Eye (tissue), 1 donor: ENCODE data around the gene LRRC9.
"Not testable (repeated sequence)": the region's sequence is repeated elsewhere in the genome, so short reads cannot be mapped to it uniquely, and the experiment has no call there.

Experiments used
- DNase-seq: peaks from one replicate; pipeline ENCODE4 v3.0.0-alpha.2; 2015

LRRC9 gene

DNA sequence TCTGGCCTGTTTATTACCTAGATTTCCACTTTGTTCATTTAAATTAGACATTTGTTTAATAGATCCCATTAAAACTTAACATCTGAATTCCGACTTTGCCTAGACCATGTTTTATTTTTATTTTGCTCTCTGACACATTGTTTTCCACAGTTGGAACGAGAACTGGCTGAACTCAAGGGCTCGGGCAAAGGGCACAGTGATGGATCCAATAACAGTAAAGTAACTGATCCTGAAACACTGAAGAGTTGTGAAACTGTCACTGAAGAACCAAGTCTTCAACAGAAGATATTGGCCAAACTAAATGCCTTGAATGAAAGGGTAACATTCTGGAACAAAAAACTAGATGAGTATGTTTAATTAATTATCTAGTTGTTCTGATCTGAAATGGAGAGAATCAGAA lies 39.7 kb downstream of the LRRC9 start:
- no peak for DNase-seq

DNA sequence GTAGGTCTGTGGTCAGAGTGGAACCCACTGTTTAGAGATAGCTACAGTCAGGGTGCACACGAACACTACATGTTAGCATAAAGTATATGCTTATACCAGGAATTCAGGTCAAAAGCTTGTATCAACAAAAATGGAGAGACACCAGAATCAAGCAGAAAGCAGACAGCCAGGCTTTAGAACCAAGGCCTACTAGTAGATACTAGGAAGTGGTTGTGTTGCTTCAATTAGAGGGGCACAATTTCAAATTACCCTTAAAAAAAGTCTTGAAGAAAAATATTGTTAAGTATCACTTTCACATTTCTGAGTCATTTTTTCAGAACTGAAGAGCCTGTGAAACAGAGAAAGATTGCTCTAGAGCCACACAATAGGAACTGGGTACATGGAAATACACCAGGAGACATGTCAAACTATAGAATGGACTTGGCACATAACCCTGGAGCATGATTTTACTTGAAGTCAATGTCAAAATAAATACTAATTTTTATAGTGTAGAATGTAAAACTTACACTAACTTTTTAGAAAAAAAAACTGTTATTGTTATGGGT lies 41.6 kb downstream of the LRRC9 start:
- no peak for DNase-seq

- no peak for DNase-seq
Observed at GRCh38 chr14:59964251-59965007, 44.5 kb downstream of the LRRC9 start.

DNA sequence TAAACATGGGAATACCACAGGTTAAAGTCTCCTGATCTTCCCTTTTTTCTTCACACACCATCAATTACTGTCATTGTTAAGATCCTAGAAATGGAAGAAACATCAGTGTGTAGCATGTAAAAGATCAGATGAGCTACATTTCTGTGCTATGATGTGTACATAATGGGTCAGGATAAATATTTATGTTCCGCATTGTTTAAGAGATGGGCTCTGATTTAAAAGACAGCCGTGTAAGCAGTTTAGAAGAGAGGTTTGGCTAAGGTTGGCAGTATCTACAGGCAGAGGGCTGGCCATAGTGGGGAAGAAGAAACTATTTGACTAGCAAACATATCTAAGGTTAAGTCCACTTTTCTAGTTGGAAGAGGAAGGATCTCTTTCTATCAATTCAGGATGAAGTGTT lies 49.4 kb downstream of the LRRC9 start:
- no peak for DNase-seq

- no peak for DNase-seq
Observed at GRCh38 chr14:59981564-59981963, 61.6 kb downstream of the LRRC9 start.

DNA sequence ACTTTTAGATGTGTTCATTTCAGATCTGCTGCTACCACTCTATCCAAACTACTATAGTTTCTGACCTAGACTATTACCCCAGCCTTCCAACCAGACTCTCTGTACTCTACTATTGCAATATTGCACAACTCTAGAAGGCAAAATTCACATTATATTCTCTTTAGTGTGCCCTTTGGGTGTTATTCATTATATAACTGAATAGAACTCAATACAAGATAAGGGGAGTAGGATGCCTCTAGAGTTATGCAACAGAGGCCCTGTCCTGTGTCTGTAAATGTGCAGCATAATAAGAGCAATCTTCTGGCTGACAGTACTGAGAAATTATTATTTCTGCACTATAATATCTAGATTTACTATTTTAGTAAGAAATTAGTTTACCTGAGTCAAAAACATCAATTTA lies 63.1 kb downstream of the LRRC9 start:
- no peak for DNase-seq

GRCh38 chr14:59986556-59987059 lies 66.7 kb downstream of the LRRC9 start:
- DNase-seq: no peak

- DNase-seq: no peak
Observed at GRCh38 chr14:59997449-59997848, 77.5 kb downstream of the LRRC9 start.

GRCh38 chr14:59997966-59998365 lies 78.0 kb downstream of the LRRC9 start:
- no peak for DNase-seq

DNA sequence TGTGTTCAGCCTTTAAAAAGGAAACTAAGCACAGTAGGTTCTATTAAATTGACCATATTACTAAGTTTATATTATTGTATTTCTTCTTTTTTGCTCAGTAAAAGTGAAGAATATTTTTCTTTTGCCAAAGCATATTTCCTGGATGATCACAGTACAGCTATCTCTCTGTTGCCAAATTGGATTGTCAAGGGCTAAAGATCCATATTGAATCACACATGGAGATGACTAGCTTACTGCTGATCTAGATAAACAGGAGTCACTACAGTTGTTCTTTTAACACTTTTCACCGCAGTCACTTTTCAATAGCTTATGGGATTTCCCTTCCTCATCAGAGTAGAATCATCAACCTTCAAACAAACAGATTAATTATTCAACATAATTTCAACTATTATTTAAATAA lies 78.6 kb downstream of the LRRC9 start:
- DNase-seq: no peak

- peak; percentile 6 for DNase-seq
Observed at GRCh38 chr14:60002819-60003492, 83.0 kb downstream of the LRRC9 start.

GRCh38 chr14:60003991-60004390 lies 84.0 kb downstream of the LRRC9 start:
- DNase-seq: no peak

GRCh38 chr14:60008042-60008441 lies 88.1 kb downstream of the LRRC9 start:
- no peak for DNase-seq

GRCh38 chr14:60010263-60010662 lies 90.3 kb downstream of the LRRC9 start:
- not testable (repeated sequence) for DNase-seq

GRCh38 chr14:60014402-60014801 lies 94.5 kb downstream of the LRRC9 start:
- no peak for DNase-seq

DNA sequence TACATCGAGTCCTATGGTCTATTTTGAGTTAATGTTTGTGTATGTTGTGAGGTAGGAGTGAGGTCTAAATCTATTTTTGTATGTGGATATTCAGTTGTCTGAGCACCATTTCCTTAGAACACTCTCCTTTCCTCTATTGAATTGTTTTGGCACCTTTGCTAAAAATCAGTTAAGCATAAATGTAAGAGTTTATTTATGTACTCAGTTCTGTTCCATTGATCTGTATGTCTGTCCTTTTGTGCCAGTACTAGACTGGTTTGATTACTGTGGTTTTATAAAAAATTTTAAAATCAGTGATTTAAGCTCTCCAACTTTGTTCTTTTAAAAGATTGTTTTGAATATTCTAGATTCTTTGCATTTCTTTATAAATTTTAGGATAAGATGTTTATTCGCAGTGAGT lies 101.7 kb downstream of the LRRC9 start:
- DNase-seq: no peak

- no peak for DNase-seq
Observed at GRCh38 chr14:60025571-60025970, 105.6 kb downstream of the LRRC9 start.

DNA sequence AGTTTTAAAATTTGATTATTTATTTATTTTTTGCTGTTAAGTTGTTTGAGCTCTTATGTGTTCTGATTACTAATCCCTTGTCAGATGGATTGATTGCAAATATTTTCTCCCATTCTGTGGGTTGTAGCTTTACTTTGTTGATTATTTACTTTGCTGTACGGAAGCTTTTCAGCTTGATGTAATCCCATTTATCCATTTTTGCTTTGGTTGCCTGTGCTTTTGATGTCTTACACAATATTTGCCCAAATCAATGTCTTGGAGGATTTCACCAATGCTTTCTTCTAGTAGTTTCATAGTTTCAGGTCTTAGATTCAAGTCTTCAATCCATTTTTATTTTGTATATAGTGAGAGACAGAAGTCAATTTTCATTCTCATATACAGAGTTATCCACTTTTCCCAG lies 115.2 kb downstream of the LRRC9 start:
- no peak for DNase-seq

GRCh38 chr14:60047976-60048375 lies 128.0 kb downstream of the LRRC9 start:
- not testable (repeated sequence) for DNase-seq

DNA sequence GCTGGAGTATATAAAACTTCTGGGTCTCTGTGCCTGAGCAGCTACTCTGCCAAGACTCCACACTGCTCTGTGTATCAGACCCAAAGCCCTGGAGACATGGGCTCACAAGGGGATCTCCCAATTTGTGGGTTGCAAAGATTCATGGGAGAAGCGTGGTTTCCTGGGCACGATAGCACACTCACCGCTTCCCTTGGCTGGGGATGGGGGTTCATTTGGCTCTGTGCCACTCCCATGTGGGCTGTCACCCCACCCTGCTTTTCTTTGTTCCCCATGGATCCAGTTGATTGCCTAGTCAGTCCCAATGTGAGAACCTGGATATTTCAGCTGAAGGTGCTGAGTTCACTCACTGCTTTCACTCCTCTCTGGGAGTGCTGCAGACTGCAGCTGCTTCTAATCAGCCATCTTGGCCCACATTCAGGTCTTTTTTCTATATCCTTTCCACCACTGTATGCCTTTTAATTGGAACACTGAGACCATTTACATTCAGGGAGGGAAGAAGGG lies 131.8 kb downstream of the LRRC9 start:
- DNase-seq: peak; percentile 68

DNA sequence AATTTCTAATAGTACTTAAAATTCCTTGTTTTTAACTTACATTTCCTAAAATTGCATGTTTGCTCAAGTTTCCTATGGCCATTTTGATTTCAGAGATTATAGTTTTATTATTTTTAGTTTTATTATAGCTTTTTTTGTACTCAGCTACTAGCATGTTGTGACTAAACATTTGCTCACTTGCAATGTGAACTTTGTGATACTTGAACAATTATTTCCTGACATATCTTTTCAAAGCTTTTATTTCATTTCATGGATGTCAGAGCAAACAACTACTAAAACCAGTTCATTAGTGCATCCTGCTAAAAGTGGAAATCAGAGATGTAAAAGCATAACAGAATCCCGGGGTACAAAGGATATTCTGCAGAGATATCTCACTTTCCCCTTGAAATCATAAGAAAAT lies 138.1 kb downstream of the LRRC9 start:
- DNase-seq: no peak

- no peak for DNase-seq
Observed at GRCh38 chr14:60061371-60061770, 141.4 kb downstream of the LRRC9 start.

DNA sequence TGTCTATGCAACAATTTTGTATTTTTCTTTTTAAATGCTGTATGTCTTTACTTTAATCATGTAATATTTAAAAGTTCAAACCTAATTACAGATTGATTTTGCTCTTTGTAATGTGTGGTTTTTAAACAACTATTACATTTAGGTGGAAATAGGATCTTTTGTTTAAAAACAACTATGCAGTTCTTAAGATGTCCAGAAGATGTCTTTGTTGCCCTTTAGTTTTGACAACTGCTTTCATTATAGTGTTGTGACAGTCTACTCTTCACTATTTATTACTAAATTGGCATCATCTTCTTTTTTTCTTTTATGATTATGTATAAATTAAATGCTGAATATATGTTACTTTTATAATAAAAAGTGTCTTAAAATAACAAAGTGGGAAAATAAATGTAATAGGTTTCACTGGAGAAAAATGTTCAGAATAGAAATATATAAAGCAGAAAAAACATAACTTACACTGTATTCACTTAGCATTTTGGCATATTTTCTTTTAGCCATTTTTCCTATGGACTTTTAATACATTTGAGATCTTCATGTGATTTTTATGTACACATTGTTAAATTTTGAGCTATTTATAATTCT lies 144.6 kb downstream of the LRRC9 start:
- DNase-seq: peak; percentile 33

DNA sequence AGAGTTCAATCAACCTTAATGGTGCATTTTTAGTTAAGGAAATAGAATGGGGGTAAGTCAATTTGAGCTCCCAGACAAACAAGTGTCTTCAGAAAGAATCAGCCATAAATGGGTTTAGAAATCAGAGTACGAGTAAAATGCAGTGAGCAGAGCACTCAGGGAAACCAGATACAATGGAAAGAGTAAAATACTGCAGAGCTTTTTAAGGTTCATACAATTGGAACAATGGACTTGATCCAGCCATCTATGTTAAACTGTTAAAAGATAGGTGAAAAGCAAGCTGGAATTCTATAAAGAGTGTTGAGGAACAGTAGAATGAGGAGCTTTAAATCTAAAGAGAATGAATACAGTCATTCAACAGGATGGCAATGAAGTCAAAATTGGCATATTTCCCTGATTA lies 147.9 kb downstream of the LRRC9 start:
- DNase-seq: no peak
